Tibial nerve (tissue), 4 donors: ENCODE data around the gene SLC9A1. TPM values are rescaled to one million over a fixed set of nuclear protein-coding genes. Genes with fewer than 3 reads are reported as not detected.

Source experiments
- DNase-seq, 2 donors: peaks; one replicate each; pipeline ENCODE4 v3.0.0-alpha.2; 2019; ENCODE audit warnings: low spot score in 2 of 2
- H3K27ac ChIP-seq, 4 donors: fragments of 200-600 bp; sonication (generic) in 3 of 4; one replicate each; pipeline ENCODE4 v1.5.1; 2017 to 2019; ENCODE audit warnings: mild to moderate bottlenecking in 1 of 4
- H3K27me3 ChIP-seq, 2 donors: fragments of 200-600 bp; sonication (generic) in 1 of 2; one replicate each; pipeline versions ENCODE4 v1.5.1 to v1.6.0; 2017 to 2019
- H3K36me3 ChIP-seq, 3 donors: fragments of 200-600 bp; sonication (generic); one replicate each; pipeline ENCODE4 v1.5.1; 2018 to 2019
- H3K4me1 ChIP-seq, 4 donors: fragments of 200-600 bp; sonication (generic) in 3 of 4; one replicate each; pipeline ENCODE4 v1.5.1; 2017 to 2019
- H3K4me3 ChIP-seq, 4 donors: fragments of 200-600 bp; sonication (generic) in 3 of 4; one replicate each; pipeline ENCODE4 v1.5.1; 2017 to 2019; ENCODE audit warnings: mild to moderate bottlenecking in 1 of 4, moderate library complexity in 1 of 4
- H3K9me3 ChIP-seq, 4 donors: fragments of 200-600 bp; sonication (generic) in 3 of 4; one replicate each; pipeline ENCODE4 v1.5.1; 2017 to 2019
- CTCF ChIP-seq, 5 experiments: fragments of 200-600 bp in 3 of 5; fragments of 450-650 bp in 2 of 5; sonication (generic) in 3 of 5; IDR thresholded peaks; one replicate each; pipeline ENCODE4 v1.5.1; 2016 to 2019; ENCODE audit warnings: antibody characterized with exemption in 5 of 5, mild to moderate bottlenecking in 3 of 5, moderate library complexity in 2 of 5
- EP300 ChIP-seq, 2 donors: sonication (generic); formaldehyde crosslinking; IDR thresholded peaks; one replicate each; pipeline ENCODE4 v1.6.1; 2017; ENCODE audit warnings: antibody characterized with exemption in 2 of 2, mild to moderate bottlenecking in 1 of 2
- POLR2A ChIP-seq, 2 donors: fragments of 450-650 bp; IDR thresholded peaks; one replicate each; pipeline ENCODE4 v1.6.1; 2017; ENCODE audit warnings: antibody characterized with exemption in 2 of 2, mild to moderate bottlenecking in 2 of 2, moderate library complexity in 2 of 2
- whole genome bisulfite sequencing, 2 donors: methylation state at CpG; one replicate each; pipeline ENCODE4 v1.1.5; 2018; 5-methylcytosine and 5-hydroxymethylcytosine counted together
- total RNA-seq, 4 donors: library from RNA; depleted of rRNA; stranded (reverse); fragments of >200 nt; gene quantifications; one replicate each; pipeline ENCODE4 v1.1.0, GENCODE V29; 2016

The SLC9A1 gene
- total RNA-seq, 4 donors from 2014 or later, result 5.9 to 21.9 (median 7.8) TPM

GRCh38 chr1:27098431-27099134 lies 56.3 kb downstream of the SLC9A1 start:
- Histone ChIP-seq H3K36me3 (peaks cover 0 to 12% (median 0%) of the 10 kb centered on the region in 3 donors), H3K4me1 (peaks cover 0 to 29% (median 20%) of the 10 kb centered on the region in 4 donors)
- 54 to 57% methylated on average over 14 of the region's 14 CpGs for WGBS, 2 donors

GRCh38 chr1:27097484-27097917 lies 57.4 kb downstream of the SLC9A1 start:
- H3K36me3 ChIP-seq, result peaks cover 0 to 12% (median 0%) of the 10 kb centered on the region in 3 donors
- peak; percentile 60 to 84 for DNase-seq
- no peaks in the 10 kb centered on the region for H3K27me3 ChIP-seq
- no peaks in the 10 kb centered on the region for H3K9me3 ChIP-seq
- no peak overlapping the region for H3K4me3 ChIP-seq
- H3K27ac ChIP-seq, result peak overlapping the region in 1 of 4 donors; percentile 58
- H3K4me1 ChIP-seq, result peaks cover 0 to 29% (median 20%) of the 10 kb centered on the region in 4 donors
- 3% methylated on average over 5 of the region's 5 CpGs for WGBS, 2 donors
- TF ChIP-seq POLR2A (IDR thresholded peaks at IDR 0.05), result no peak
- TF ChIP-seq EP300 (IDR thresholded peaks at IDR 0.05), result peak in 1 of 2 donors; percentile 55
- TF ChIP-seq CTCF (IDR thresholded peaks at IDR 0.05), result peak; percentile 95 to 98 (median 96)

More at GRCh38 chr1:27098431-27099134, 56.3 kb downstream of the SLC9A1 start:
- H3K4me3 ChIP-seq, result no peak overlapping the region
- no peaks in the 10 kb centered on the region for H3K9me3 ChIP-seq
- TF ChIP-seq EP300 (IDR thresholded peaks at IDR 0.05), result no peak
- no peak for TF ChIP-seq CTCF (IDR thresholded peaks at IDR 0.05)
- no peak for TF ChIP-seq POLR2A (IDR thresholded peaks at IDR 0.05)
- H3K27ac ChIP-seq, result peak overlapping the region; percentile 39 to 87 (median 80)
- no peaks in the 10 kb centered on the region for H3K27me3 ChIP-seq
- no peak for DNase-seq

GRCh38 chr1:27095576-27095975 lies 59.3 kb downstream of the SLC9A1 start:
- WGBS, 2 donors, result 75 to 89% methylated on average over 2 of the region's 2 CpGs
- Histone ChIP-seq H3K36me3 (peaks cover 0 to 1% (median 0%) of the 10 kb centered on the region in 3 donors), H3K4me1 (peaks cover 0 to 29% (median 20%) of the 10 kb centered on the region in 4 donors), H3K9me3 (no peaks in the 10 kb centered on the region), H3K27me3 (no peaks in the 10 kb centered on the region), H3K27ac (no peak overlapping the region), H3K4me3 (no peak overlapping the region)
- no peak for DNase-seq
- no peak for TF ChIP-seq POLR2A (IDR thresholded peaks at IDR 0.05)
- no peak for TF ChIP-seq CTCF (IDR thresholded peaks at IDR 0.05)
- TF ChIP-seq EP300 (IDR thresholded peaks at IDR 0.05), result no peak

- TF ChIP-seq EP300 (IDR thresholded peaks at IDR 0.05) (no peak), POLR2A (IDR thresholded peaks at IDR 0.05) (no peak), CTCF (IDR thresholded peaks at IDR 0.05) (no peak)
- WGBS, 2 donors, result 93 to 98% methylated on average over 3 of the region's 3 CpGs
- no peaks in the 10 kb centered on the region for H3K36me3 ChIP-seq
- H3K4me1 ChIP-seq, result peaks cover 0 to 5% (median 2%) of the 10 kb centered on the region in 4 donors
- H3K9me3 ChIP-seq, result no peaks in the 10 kb centered on the region
- no peaks in the 10 kb centered on the region for H3K27me3 ChIP-seq
- no peak overlapping the region for H3K27ac ChIP-seq
- H3K4me3 ChIP-seq, result no peak overlapping the region
- DNase-seq, result no peak
These were observed 62.0 kb downstream of the SLC9A1 start for GRCh38 chr1:27092888-27093287.

- Histone ChIP-seq H3K36me3 (no peaks in the 10 kb centered on the region), H3K4me3 (no peak overlapping the region), H3K4me1 (no peaks in the 10 kb centered on the region), H3K9me3 (no peaks in the 10 kb centered on the region), H3K27ac (no peak overlapping the region), H3K27me3 (no peaks in the 10 kb centered on the region)
- WGBS, 2 donors, result 86 to 89% methylated on average over 5 of the region's 5 CpGs
- TF ChIP-seq CTCF (IDR thresholded peaks at IDR 0.05) (no peak), EP300 (IDR thresholded peaks at IDR 0.05) (no peak)
- no peak for DNase-seq
These were observed 64.0 kb downstream of the SLC9A1 start for GRCh38 chr1:27090911-27091310.
